NCI-H146 (cell line): ENCODE data around the gene THAP4.

Experiments
- DNase-seq: peaks from one replicate; lab custom pipeline; 2025; lab: John Stamatoyannopoulos, UW

THAP4 gene

DNA sequence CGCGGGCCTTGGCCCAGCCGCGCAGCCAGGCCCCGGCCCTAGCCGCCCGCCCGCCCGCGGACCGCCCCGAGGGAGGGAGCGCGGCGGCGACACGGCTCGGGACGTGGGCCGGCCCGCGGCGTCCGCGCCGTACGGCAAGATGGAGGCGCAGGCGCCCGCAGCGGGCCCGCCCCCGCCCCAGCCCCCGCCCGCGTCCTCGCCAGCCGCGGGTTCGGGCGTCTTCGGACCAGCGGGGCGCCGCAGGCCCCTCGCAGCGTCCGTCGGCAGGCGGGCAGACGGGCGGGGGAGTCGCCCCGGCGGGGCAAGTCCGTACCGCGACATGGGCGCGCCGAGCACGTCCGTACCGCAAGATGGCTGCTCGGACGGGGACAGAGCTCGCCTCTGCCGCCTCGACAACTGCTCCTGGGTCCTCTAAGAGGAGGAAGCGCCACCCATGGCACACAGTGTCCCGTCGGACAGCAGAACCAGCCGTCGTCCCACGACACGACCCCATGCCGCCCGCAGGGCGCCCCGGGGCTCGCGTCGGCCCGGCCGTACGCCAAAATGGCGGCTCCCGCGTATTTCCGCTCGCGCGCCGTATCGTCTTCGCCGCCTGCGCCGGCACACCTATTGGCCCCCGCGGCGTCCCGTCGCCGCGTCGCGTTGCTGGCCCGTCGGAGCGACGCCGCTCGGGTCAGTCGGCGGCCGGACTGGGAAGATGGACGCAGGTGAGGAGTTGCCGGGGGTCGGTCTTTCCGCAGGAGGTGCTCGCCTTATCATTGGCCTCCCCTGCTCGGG lies at the start of gene THAP4, which contains the start of gene ATG4B:
THAP4 (minus strand) TSS at position 141 of the 777 bp plus-strand sequence. CDS start 141 bp downstream, outside the sequence.
ATG4B (plus strand) TSS at position 676 of the 777 bp plus-strand sequence; CDS start at position 698, 22 bp downstream.
- DNase-seq, result peak; percentile 77

GRCh38 chr2:241686324-241686649 lies 49.3 kb upstream of the THAP4 start:
- no peak for DNase-seq

GRCh38 chr2:241680827-241681599 lies 44.1 kb upstream of the THAP4 start:
- no peak for DNase-seq

DNA sequence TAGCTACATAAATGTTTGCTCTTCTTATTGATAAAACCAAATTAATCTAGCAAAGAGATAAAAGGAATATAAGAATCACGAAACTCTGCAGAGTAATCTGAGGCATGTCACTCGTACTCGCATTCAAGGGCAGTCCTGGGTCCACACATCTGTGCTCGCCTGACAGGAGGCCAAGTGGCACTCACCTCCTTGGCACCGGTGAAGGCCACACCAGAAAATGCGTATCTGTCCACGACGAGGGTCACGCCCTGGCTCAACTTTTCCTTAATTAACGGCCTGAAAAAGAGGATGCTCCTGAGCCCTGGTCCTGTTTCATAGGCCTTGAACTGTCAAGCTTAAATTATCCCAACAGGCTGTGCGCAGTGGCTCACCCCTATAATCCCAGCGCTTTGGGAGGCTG lies 43.1 kb upstream of the THAP4 start:
- DNase-seq, result no peak

GRCh38 chr2:241678784-241679540 lies 42.0 kb upstream of the THAP4 start:
- DNase-seq, result no peak

DNA sequence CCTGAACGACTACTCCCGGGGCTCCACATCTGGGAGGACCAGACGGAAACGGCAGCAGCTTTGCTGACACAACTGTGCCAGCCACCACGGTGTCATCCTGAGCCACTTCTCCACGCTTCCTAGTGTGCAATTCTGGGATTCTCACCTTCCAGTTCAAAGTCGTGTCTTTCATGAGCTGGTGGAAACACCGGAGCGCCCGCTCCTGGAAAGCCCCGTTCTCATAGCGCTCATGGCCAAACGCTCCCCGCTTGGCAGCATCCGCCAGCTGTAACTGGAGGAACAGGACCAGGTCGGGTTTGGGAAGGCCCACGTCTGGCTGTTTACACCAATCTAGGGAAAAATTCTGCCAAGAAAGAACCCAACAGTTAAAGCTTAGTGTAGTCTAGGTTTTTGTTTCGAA lies 41.3 kb upstream of the THAP4 start:
- DNase-seq, result no peak

GRCh38 chr2:241677392-241677791 lies 40.4 kb upstream of the THAP4 start:
- DNase-seq, result no peak

DNA sequence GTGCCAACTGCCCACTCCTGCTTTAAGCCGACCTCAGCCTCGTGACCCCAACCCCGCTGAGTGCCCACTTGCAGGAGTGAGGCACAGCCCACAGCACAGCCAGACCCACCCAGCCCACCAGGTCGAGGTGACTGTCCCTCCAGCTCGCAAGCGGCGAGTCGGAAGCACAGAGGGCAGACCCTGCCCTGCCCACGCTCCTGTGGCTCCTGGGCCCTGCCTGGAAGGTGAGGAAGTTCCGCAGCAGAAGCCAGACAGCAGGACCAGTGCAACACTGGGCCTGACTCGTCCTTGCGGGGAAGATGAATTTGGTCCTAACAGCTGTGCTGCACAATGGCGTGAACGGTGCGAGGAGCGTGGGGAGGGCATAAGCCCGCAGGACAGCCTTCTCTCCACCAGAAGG lies 39.7 kb upstream of the THAP4 start:
- DNase-seq, result no peak

GRCh38 chr2:241675885-241676284 lies 38.9 kb upstream of the THAP4 start:
- no peak for DNase-seq

GRCh38 chr2:241673797-241674725 lies 37.1 kb upstream of the THAP4 start:
- peak; percentile 4 for DNase-seq

DNA sequence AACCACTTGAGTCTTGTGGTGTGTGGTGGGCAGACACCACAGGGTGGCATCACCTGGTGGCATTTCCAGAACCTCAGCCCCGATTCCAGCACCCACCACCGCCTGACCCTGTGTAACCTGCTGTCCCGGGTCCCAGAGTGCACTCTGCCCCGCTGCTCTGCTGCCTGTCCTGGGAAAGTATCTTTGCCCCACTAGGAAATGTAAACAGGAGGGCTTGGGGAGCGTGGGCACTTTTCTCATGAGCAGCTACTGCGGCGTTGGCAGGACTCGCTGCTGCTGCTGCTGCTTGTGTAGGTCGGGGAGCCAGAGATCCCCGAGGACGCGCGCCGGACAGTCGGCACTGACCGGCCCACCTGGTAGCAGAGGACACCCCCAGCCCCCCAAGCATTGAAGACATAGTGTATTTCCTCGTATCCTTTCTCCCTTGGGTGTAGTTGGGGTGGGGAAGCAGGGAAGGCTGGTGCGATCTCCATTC lies 36.3 kb upstream of the THAP4 start:
- no peak for DNase-seq

GRCh38 chr2:241672243-241673188 lies 35.6 kb upstream of the THAP4 start:
- no peak for DNase-seq

DNA sequence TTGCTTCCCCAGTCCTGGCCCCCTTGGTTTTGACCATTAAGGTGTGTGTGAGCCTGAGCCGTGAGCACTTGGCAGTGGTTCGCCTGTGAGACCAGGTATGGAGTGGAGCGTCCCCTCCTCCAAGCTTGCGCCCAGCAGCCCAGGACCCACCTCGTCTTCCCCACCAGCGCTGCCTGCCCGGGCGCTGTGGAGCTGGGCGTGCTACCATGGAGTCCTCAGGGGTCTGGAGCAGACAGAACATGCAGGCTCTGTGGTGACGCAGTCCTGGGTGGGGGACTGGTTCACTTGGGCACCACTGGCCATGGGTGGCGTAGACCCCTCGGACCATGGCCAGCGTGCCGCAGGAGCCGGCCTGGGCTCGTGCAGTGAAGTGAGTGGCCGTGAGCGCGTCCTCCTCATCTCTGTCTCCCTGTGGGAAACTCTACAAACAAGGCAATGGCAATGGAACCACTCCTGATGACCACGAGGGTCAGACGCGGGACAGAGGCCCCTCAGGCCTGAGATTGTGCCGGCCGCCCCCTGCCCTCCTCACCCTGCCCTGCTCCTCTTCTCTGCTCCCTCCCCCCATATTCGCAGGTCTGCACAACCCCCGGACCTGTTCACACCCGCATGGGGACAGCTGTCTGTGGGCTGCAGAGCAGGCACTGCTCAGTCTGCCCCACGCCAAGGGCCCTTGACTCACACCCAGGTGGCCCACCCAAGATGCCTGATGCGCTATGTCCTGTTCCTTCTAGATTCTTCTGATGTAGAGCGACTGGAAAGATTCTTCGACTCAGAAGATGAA lies 34.7 kb upstream of the THAP4 start:
- DNase-seq, result no peak

DNA sequence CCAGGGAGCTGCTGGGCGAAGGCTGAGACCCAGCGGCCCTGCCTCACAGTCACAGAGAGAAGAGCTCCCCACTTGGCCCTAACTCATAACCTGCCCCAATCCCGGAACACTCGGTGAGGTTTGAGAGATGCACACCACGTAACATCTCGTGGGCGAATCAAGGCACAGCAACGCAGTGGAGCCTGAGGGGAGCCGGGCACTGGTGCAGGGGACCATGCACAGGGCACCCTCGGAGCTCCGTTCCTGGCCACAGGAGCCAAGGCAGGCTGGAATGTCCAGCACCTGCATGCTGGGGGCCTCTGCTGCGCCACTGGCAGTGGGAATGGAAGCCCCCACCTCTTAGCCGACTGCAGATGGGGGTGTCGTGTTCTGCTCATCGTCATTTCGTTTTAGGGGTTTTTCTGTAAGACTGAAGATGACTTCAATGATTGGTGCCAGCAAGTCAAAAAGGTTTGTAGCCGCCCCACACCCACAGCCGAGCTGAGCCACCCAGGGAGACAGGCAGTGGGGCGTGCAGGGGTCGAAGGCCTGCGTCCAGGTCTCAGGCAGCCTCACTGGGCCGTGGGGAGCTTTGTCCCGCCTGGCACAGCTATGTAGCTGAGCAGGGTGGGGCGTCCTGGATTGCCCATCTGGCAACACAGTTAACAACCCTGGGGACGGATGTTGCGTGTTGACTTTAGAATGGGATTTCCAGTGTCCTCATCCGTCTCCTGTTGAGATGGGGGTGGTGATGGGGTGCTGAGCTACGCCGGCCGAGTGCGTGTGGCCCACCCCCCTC lies 33.6 kb upstream of the THAP4 start:
- DNase-seq, result no peak

- DNase-seq, result no peak
Measured at GRCh38 chr2:241668839-241669238, 31.9 kb upstream of the THAP4 start.

- DNase-seq, result no peak
Measured at GRCh38 chr2:241668354-241668753, 31.4 kb upstream of the THAP4 start.

DNA sequence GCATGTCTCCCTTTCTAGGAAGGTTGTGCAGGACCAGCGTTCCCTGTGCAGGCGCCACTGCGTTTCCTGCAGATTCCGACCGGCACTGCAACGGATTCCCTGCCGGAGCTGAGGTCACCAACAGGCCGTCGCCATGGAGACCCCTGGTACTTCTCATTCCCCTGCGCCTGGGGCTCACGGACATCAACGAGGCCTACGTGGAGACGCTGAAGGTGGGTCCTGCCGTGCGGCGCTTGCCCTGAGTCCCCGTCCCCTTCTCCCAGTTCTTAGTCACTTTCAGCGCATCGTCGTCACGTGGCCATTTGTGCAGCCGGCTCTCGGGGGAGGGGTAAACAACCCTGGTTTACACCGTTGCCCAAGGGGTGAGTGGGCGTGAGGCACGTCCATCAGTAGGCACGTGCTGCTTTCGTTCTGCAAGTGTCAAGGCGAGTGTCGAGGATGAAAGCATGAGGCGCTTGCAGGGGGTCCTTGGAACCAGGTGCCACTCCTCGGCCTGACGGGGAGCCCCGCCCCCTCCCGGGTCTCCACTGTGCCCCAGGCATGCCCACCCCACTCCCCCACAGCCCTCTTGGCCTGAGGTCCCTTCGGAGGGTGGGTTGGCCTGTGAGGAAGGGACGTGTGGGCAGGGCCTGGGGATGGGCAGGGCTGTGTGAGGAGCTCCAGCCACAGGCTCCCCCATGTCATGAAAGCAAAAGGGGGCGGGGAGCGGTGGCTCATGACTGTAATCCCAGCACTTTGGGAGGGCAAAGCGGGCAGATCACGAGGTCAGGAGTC lies 29.9 kb upstream of the THAP4 start:
- DNase-seq, result no peak
